Measurements from ENCODE around the gene SLC6A19.

SLC6A19 gene

DNA sequence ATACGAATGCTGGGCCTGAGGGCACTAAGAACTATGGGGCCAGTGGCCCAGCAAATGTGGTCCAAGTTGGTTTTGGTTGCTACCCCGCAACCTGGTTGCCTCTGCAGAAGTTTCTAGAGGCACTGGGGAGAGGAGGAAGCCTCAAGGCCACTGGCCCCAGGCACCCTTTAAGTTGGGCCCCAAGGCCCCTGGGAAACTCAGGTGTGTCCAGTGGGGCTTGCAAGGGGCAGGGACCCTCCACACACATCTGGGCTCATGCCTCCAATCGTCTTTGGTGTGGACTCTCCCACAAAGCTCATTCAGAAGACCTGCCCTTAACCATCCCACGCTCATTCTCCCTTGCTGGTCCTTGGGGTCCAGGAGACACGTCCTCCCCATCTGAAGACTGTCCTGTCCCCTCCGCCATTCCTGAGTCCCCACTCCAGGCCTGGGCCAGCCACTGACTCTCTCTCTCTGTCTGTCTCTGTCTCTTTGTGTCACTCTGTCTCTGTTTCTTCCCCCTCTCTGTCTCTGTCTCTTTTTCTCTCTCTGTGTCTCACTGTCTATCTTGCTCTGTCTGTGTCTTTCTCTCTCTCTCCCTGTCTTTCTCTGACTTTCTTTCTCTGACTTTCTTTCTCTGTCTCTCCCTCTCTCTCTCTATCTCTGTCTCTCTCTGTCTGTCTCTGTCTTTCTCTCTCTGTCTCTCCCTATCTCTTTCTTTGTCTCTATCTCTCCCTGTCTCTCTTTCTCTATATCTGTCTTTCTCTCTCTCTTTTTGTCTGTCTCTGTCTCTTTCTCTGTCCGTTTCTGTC is 3.3 kb upstream of the SLC6A19 start:
- TF ChIP-seq, protein P1, sequence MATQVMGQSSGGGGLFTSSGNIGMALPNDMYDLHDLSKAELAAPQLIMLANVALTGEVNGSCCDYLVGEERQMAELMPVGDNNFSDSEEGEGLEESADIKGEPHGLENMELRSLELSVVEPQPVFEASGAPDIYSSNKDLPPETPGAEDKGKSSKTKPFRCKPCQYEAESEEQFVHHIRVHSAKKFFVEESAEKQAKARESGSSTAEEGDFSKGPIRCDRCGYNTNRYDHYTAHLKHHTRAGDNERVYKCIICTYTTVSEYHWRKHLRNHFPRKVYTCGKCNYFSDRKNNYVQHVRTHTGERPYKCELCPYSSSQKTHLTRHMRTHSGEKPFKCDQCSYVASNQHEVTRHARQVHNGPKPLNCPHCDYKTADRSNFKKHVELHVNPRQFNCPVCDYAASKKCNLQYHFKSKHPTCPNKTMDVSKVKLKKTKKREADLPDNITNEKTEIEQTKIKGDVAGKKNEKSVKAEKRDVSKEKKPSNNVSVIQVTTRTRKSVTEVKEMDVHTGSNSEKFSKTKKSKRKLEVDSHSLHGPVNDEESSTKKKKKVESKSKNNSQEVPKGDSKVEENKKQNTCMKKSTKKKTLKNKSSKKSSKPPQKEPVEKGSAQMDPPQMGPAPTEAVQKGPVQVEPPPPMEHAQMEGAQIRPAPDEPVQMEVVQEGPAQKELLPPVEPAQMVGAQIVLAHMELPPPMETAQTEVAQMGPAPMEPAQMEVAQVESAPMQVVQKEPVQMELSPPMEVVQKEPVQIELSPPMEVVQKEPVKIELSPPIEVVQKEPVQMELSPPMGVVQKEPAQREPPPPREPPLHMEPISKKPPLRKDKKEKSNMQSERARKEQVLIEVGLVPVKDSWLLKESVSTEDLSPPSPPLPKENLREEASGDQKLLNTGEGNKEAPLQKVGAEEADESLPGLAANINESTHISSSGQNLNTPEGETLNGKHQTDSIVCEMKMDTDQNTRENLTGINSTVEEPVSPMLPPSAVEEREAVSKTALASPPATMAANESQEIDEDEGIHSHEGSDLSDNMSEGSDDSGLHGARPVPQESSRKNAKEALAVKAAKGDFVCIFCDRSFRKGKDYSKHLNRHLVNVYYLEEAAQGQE (IDR thresholded peaks at IDR 0.05; ENCODE audit: insufficient replicate concordance, low read depth), result no peak
- TF ChIP-seq GABPA (IDR thresholded peaks at IDR 0.05; ENCODE audit: low read depth), result no peak
- TF ChIP-seq, protein P2, sequence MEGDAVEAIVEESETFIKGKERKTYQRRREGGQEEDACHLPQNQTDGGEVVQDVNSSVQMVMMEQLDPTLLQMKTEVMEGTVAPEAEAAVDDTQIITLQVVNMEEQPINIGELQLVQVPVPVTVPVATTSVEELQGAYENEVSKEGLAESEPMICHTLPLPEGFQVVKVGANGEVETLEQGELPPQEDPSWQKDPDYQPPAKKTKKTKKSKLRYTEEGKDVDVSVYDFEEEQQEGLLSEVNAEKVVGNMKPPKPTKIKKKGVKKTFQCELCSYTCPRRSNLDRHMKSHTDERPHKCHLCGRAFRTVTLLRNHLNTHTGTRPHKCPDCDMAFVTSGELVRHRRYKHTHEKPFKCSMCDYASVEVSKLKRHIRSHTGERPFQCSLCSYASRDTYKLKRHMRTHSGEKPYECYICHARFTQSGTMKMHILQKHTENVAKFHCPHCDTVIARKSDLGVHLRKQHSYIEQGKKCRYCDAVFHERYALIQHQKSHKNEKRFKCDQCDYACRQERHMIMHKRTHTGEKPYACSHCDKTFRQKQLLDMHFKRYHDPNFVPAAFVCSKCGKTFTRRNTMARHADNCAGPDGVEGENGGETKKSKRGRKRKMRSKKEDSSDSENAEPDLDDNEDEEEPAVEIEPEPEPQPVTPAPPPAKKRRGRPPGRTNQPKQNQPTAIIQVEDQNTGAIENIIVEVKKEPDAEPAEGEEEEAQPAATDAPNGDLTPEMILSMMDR (IDR thresholded peaks at IDR 0.05; ENCODE audit: insufficient read depth, low read length), result no peak
- TF ChIP-seq SPI1 (IDR thresholded peaks at IDR 0.05; ENCODE audit: borderline replicate concordance, low read depth), result no peak
- no peak overlapping the region for H3K27ac ChIP-seq (replicated peaks)
- H3K4me3 ChIP-seq (replicated peaks; ENCODE audit: insufficient read depth, low read length), result no peak overlapping the region
- peaks cover 6% of the 10 kb centered on the region for H3K27me3 ChIP-seq (ENCODE audit: insufficient read depth, poor library complexity, severe bottlenecking)
- DNase-seq (ENCODE audit: low read depth in 1 of 2, low spot score in 1 of 2), result no peak

DNA sequence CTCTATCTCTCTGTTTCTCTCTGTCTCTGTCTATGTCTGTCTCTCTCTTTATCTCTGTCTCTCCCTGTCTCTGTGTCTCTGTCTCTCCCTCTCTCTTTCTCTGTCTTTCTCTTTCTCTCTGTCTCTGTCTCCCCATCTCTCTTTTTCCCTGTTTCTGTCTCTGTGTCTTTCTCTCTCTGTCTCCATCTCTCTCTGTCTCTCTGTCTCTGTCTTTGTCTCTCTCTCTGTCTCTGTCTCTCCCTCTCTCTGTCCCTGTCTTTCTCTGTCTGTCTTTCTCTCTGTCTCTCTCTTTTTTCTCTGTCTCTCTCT is 2.1 kb upstream of the SLC6A19 start:
- TF ChIP-seq, protein P2 (IDR thresholded peaks at IDR 0.05; ENCODE audit: insufficient read depth, low read length), result no peak
- TF ChIP-seq POLR2AphosphoS5 (IDR thresholded peaks at IDR 0.05; ENCODE audit: low read depth) (no peak), GABPA (IDR thresholded peaks at IDR 0.05; ENCODE audit: low read depth) (no peak), SPI1 (IDR thresholded peaks at IDR 0.05; ENCODE audit: borderline replicate concordance, low read depth) (no peak)
- TF ChIP-seq, protein P1 (IDR thresholded peaks at IDR 0.05; ENCODE audit: insufficient replicate concordance, low read depth), result no peak
- peaks cover 6% of the 10 kb centered on the region for H3K27me3 ChIP-seq (ENCODE audit: insufficient read depth, poor library complexity, severe bottlenecking)
- no peak for DNase-seq (ENCODE audit: low read depth in 1 of 2, low spot score in 1 of 2)
- no peak overlapping the region for H3K4me3 ChIP-seq (replicated peaks; ENCODE audit: insufficient read depth, low read length)
- H3K27ac ChIP-seq (replicated peaks), result no peak overlapping the region

DNA sequence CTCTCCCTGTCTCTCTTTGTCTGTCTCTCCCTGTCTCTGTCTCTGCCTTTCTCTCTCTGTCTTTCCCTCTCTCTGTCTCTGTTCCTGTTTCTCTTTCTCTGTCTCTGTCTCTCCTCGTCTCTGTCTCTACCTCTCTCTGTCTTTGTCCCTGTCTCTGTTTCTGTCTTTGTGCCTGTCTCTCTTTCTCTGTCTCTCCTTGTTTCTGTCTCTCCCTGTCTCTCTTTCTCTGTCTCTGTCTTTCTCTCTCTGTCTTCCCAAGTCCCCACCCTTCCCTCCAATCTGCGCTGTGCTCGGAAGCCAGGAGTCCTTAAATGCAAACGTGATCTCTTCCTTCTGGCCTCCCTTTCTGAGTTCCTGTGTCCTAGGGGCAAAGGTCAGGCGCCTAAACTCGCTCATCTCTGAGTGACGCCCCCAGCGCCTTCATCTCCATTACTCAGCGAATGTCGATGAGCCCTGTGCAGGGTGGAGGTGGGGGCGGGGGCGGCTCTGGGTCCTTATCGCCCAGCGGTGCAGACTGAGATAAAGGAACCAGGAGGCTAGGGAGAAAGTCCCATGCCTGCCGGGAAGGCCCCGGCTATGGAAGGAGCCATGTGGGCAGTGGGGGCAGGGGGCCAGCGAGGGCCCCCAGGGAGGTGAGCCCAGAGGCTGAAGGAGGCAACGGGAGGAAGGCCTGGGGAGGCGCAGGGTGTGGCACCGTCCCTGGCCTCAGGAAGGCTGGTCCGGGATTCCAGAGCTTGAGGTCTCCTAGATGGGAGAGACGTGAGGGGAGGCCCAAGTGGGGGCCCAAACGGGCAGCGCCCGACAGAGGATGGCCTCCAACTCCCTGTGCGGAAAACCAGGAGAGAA is 1.5 kb upstream of the SLC6A19 start:
- H3K4me3 ChIP-seq (replicated peaks; ENCODE audit: insufficient read depth, low read length), result no peak overlapping the region
- no peak for TF ChIP-seq SPI1 (IDR thresholded peaks at IDR 0.05; ENCODE audit: borderline replicate concordance, low read depth)
- TF ChIP-seq, protein P2 (IDR thresholded peaks at IDR 0.05; ENCODE audit: insufficient read depth, low read length), result no peak
- H3K27me3 ChIP-seq (ENCODE audit: insufficient read depth, poor library complexity, severe bottlenecking), result peaks cover 6% of the 10 kb centered on the region
- H3K27ac ChIP-seq (replicated peaks), result no peak overlapping the region
- DNase-seq (ENCODE audit: low read depth in 1 of 2, low spot score in 1 of 2), result no peak
